Osteocyte (in vitro differentiated cells): ENCODE measurements around the gene HSP90AA1. TPM values are rescaled to one million over a fixed set of nuclear protein-coding genes. Genes with fewer than 3 reads are reported as not detected.
"Not testable (repeated sequence)": the region's sequence is repeated elsewhere in the genome, so short reads cannot be mapped to it uniquely, and the experiment has no call there.

Source experiments
- DNase-seq: peaks from one replicate; pipeline ENCODE4 v3.0.0; 2021; ENCODE audit warnings: mixed read lengths; ENCODE audit not compliant: unreplicated experiment; ENCODE audit errors: extremely low spot score
- H3K27ac Mint-ChIP-seq: one replicate; pipeline ENCODE4 v1.8.0; 2021; ENCODE audit warnings: mild to moderate bottlenecking, mixed read lengths; ENCODE audit not compliant: unreplicated experiment
- H3K27me3 Mint-ChIP-seq: one replicate; pipeline ENCODE4 v1.8.0; 2021; ENCODE audit warnings: mixed read lengths; ENCODE audit not compliant: unreplicated experiment
- H3K36me3 Mint-ChIP-seq: one replicate; pipeline ENCODE4 v1.8.0; 2021; ENCODE audit warnings: mixed read lengths; ENCODE audit not compliant: unreplicated experiment
- H3K4me1 Mint-ChIP-seq: one replicate; pipeline ENCODE4 v1.8.0; 2021; ENCODE audit warnings: mixed read lengths; ENCODE audit not compliant: unreplicated experiment
- H3K4me3 Mint-ChIP-seq: one replicate; pipeline ENCODE4 v1.8.0; 2021; ENCODE audit warnings: mild to moderate bottlenecking, moderate library complexity, mixed read lengths; ENCODE audit not compliant: unreplicated experiment
- H3K9me3 Mint-ChIP-seq: one replicate; pipeline ENCODE4 v1.8.0; 2021; ENCODE audit warnings: mixed read lengths; ENCODE audit not compliant: unreplicated experiment
- CTCF ChIP-seq: fragments of 200-600 bp; sonication (generic); IDR thresholded peaks from 2 replicates; pipeline ENCODE4 v1.5.0; 2021; ENCODE audit warnings: antibody characterized with exemption, mild to moderate bottlenecking, moderate library complexity
- long read RNA-seq: library from polyadenylated mRNA; unstranded; transcript quantifications from one replicate; pipeline ENCODE4 v2.0.0, GENCODE V29; 2021
- total RNA-seq: library from RNA; stranded (reverse); gene quantifications from 2 replicates; pipeline ENCODE4 v1.2.1, GENCODE V29; 2021

The HSP90AA1 gene
- total RNA-seq: 311 and 317 TPM in 2 replicates
- long read RNA-seq, transcript HSP90AA1-201 (11 exons, 3,379 nt): major isoform, 47 of 437 reads
- long read RNA-seq, partial matches to known transcripts: 379 of 437 reads
- long read RNA-seq, other reads (novel, unspliced or antisense): 8 of 437 reads

GRCh38 chr14:102086972-102087761 lies at the start of gene HSP90AA1:
Gene HSP90AA1, minus strand, starts transcription at chr14:102087044. Its CDS starts 666 bp downstream, at chr14:102086378.
- peaks cover 44% of the 10 kb centered on the region for H3K4me1 Mint-ChIP-seq
- no peaks in the 10 kb centered on the region for H3K27me3 Mint-ChIP-seq
- no peaks in the 10 kb centered on the region for H3K9me3 Mint-ChIP-seq
- TF ChIP-seq CTCF: no peak
- peak; percentile 98 for DNase-seq
- peaks cover 37% of the 10 kb centered on the region for H3K36me3 Mint-ChIP-seq
- H3K4me3 Mint-ChIP-seq: peak within 1 kb of the TSS; percentile 93
- peak within 1 kb of the TSS; percentile 94 for H3K27ac Mint-ChIP-seq

DNA sequence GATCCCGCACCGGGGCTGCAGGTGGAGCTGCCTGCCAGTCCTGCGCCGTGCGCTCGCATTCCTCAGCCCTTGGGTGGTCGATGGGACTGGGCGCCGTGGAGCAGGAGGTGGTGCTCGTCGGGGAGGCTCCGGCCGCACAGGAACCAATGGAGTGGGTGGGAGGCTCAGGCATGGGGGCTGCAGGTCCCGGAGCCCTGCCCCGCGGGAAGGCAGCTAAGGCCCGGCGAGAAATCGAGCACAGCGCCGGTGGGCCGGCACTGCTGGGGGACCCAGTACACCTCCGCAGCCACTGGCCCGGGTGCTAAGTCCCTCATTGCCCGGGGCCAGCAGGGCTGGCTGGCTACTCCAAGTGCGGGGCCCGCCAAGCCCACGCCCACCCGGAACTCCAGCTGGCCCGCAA lies 48.6 kb upstream of the HSP90AA1 start:
- H3K27me3 Mint-ChIP-seq, H3K27ac Mint-ChIP-seq, H3K36me3 Mint-ChIP-seq, DNase-seq, H3K9me3 Mint-ChIP-seq, H3K4me1 Mint-ChIP-seq, H3K4me3 Mint-ChIP-seq: not testable (repeated sequence)

DNA sequence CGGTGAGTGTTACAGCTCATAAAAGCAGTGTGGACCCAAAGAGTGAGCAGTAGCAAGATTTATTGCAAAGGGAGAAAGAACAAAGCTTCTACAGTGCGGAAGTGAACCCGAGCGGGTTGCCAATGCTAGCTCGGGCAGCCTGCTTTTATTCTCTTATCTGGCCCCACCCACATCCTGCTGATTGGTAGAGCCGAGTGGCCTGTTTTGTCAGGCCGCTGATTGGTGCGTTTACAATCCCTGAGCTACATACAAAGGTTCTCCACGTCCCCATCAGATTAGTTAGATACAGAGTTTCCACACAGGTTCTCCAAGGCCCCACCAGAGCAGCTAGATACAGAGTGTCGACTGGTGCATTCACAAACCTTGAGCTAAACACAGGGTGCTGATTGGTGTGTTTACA lies 47.9 kb upstream of the HSP90AA1 start:
- not testable (repeated sequence) for DNase-seq, H3K27me3 Mint-ChIP-seq, H3K27ac Mint-ChIP-seq, H3K4me1 Mint-ChIP-seq, H3K9me3 Mint-ChIP-seq, H3K4me3 Mint-ChIP-seq
- H3K36me3 Mint-ChIP-seq: peaks cover 12% of the 10 kb centered on the region

DNA sequence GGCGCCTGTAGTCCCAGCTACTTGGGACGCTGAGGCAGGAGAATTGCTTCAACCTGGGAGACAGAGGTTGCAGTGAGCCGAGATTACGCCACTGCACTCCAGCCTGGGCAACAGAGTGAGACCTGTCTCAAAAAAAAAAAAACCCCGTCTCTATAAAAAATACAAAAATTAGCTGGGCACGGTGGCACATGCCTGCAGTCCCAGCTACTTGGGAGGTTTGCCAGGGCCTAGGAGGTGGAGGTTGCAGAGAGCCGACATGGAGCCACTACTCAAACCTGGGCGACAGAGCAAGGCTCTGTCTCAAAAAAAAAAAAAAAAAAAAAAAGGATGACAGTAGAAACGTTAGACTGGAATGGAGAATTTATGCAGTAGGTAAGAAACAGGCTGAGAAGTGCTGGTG lies 47.2 kb upstream of the HSP90AA1 start:
- not testable (repeated sequence) for H3K9me3 Mint-ChIP-seq, DNase-seq, H3K4me3 Mint-ChIP-seq, H3K27me3 Mint-ChIP-seq, H3K4me1 Mint-ChIP-seq, H3K27ac Mint-ChIP-seq
- peaks cover 12% of the 10 kb centered on the region for H3K36me3 Mint-ChIP-seq

- DNase-seq: no peak
- no peak for TF ChIP-seq CTCF
- Mint-ChIP-seq H3K36me3 (peaks cover 12% of the 10 kb centered on the region), H3K4me1 (no peaks in the 10 kb centered on the region), H3K9me3 (no peaks in the 10 kb centered on the region), H3K4me3 (no peak overlapping the region), H3K27ac (no peak overlapping the region), H3K27me3 (no peaks in the 10 kb centered on the region)
Measured at GRCh38 chr14:102131741-102132140, 44.9 kb upstream of the HSP90AA1 start.

GRCh38 chr14:102126807-102127455 lies 40.1 kb upstream of the HSP90AA1 start:
- Mint-ChIP-seq H3K36me3 (peaks cover 7% of the 10 kb centered on the region), H3K27me3 (no peaks in the 10 kb centered on the region), H3K4me1 (peaks cover 4% of the 10 kb centered on the region), H3K27ac (no peak overlapping the region), H3K9me3 (no peaks in the 10 kb centered on the region), H3K4me3 (no peak overlapping the region)
- DNase-seq: no peak
- TF ChIP-seq CTCF: no peak
